C4-2B (cell line): ENCODE results near the gene MYL7.

Experiments
- H3K27ac ChIP-seq: fragments of 450-650 bp; 2 replicates; pipeline ENCODE4 v1.5.1; 2017
- CTCF ChIP-seq: fragments of 450-650 bp; conservative IDR thresholded peaks from 2 replicates; pipeline ENCODE4 v1.5.1; 2017; ENCODE audit warnings: mild to moderate bottlenecking
- ZFX ChIP-seq: fragments of 450-650 bp; IDR thresholded peaks from 2 replicates; pipeline ENCODE4 v1.6.1; 2017

Gene MYL7

GRCh38 chr7:44141221-44141850, at the start of gene MYL7:
Gene MYL7, minus strand, starts transcription at chr7:44141332. Its CDS starts 27 bp downstream, at chr7:44141305.
- H3K27ac ChIP-seq: no peak within 1 kb of the TSS
- TF ChIP-seq ZFX (no peak), CTCF (no peak)

GRCh38 chr7:44189993-44190872, 49.1 kb upstream of the MYL7 start:
- H3K27ac ChIP-seq: no peak overlapping the region
- no peak for TF ChIP-seq CTCF
- no peak for TF ChIP-seq ZFX

DNA sequence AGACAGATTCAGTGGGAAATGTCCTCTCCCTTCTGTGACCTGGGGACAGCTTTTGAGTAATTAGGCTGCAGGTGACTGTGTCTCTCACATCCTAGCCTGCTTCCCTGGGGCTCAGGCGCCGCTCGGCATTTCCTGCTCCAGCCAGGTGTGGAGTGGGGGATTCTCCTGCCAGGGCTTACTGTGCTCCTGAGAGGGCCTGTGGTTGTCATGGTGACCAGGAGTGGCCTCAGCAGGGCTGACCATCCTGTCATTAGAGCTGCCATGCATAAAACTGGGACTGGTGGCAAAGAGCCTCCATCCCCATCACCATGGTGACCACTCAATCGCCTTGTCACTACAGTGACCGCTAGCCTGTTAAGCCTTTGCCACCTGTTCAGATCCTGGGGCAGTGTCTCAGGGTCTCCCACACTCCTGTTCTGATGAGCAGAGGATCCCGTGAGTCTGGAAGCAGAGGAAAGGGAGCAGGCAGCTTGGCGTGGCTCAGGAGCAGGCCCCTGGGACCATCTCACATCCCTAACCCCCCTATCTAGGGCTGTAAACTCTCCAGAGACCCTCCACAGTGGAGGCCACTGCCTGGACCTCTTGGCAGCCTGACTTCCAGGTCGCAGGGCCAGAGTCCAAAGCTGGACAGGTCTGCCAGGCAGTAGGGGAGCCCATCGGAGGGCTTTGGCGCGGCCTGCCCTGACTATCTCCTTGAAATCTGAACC, 48.3 kb upstream of the MYL7 start, which contains the start of gene GCK:
GCK (minus strand) TSS at position 154 of the 707 bp plus-strand sequence. CDS start 486 bp downstream, outside the sequence.
- TF ChIP-seq CTCF: no peak
- no peak for TF ChIP-seq ZFX
- H3K27ac ChIP-seq: no peak within 1 kb of the TSS

DNA sequence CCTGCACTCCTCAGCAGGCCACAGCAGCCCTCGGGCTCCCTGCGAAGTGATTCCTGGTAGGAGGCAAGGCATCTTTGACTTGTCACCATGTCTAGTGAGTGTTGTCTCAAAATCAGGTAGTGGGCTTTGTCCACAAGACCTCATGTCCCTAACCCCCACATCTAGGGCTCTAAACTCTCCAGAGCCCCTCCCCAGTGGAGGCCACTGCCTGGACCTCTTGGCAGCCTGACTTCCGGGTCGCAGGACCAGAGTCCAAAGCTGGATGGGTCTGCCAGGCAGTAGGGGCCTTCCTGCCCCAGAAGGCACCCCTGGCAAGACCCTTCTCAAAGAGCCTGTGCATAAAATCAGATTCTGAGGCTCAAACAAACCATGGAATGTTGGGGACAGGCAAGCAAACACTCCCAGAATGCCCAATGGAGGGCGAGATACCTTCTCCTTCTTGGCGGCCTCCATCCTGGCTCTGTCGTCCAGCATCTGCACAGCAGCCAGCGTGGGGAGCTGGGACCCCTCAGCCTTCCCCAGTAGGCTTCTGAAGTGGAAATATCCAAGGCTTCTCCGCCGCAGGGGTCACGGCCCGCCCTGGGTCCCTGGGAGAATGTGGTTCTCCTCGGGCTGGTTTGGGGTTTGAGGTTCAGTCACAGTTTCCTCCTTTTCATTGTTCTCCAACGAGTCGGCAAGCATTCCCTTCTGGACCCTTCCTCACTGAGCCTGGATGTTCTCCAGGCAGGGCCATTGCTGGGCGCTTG, 47.5 kb upstream of the MYL7 start:
- H3K27ac ChIP-seq: no peak overlapping the region
- TF ChIP-seq CTCF (no peak), ZFX (no peak)

- H3K27ac ChIP-seq: no peak overlapping the region
- TF ChIP-seq ZFX (no peak), CTCF (no peak)
Observed at GRCh38 chr7:44187636-44188416, 46.7 kb upstream of the MYL7 start.

- TF ChIP-seq ZFX (no peak), CTCF (no peak)
- H3K27ac ChIP-seq: no peak overlapping the region
Observed at GRCh38 chr7:44186736-44187135, 45.6 kb upstream of the MYL7 start.
